ELF-1 (cell line): ENCODE measurements around the gene TMEM176A.

Experiments used
- DNase-seq: peaks from one replicate; pipeline ENCODE4 v3.0.0-alpha.2; 2016; ENCODE audit warnings: low read depth, low spot score

TMEM176A gene

GRCh38 chr7:150818971-150819370, 18.4 kb downstream of the TMEM176A start:
- no peak for DNase-seq

GRCh38 chr7:150820148-150820547, 19.6 kb downstream of the TMEM176A start:
- DNase-seq = no peak

- peak; percentile 59 for DNase-seq
Measured at GRCh38 chr7:150820578-150821198, 20.1 kb downstream of the TMEM176A start.

- DNase-seq = no peak
Measured at GRCh38 chr7:150823043-150823442, 22.5 kb downstream of the TMEM176A start.

GRCh38 chr7:150823484-150824126, 23.0 kb downstream of the TMEM176A start:
- no peak for DNase-seq

- no peak for DNase-seq
Measured at GRCh38 chr7:150824379-150825177, 24.0 kb downstream of the TMEM176A start.

GRCh38 chr7:150826061-150826849, 25.7 kb downstream of the TMEM176A start:
- no peak for DNase-seq

GRCh38 chr7:150828384-150828783, 27.8 kb downstream of the TMEM176A start:
- DNase-seq = no peak

GRCh38 chr7:150829426-150829825, 28.9 kb downstream of the TMEM176A start:
- no peak for DNase-seq

GRCh38 chr7:150830937-150831336, 30.4 kb downstream of the TMEM176A start:
- DNase-seq = no peak

GRCh38 chr7:150831851-150832250, 31.3 kb downstream of the TMEM176A start:
- DNase-seq = no peak

- no peak for DNase-seq
Measured at GRCh38 chr7:150835019-150835418, 34.5 kb downstream of the TMEM176A start.

GRCh38 chr7:150835702-150836280, 35.2 kb downstream of the TMEM176A start:
- DNase-seq = no peak

- DNase-seq = no peak
Measured at GRCh38 chr7:150838965-150839650, 38.5 kb downstream of the TMEM176A start.

- DNase-seq = no peak
Measured at GRCh38 chr7:150842018-150842417, 41.4 kb downstream of the TMEM176A start.

GRCh38 chr7:150842716-150843115, 42.1 kb downstream of the TMEM176A start:
- DNase-seq = no peak

- peak; percentile 26 for DNase-seq
Measured at GRCh38 chr7:150845421-150845861, 44.9 kb downstream of the TMEM176A start.

GRCh38 chr7:150846291-150847115, 45.9 kb downstream of the TMEM176A start:
- no peak for DNase-seq

- no peak for DNase-seq
Measured at GRCh38 chr7:150847536-150847935, 47.0 kb downstream of the TMEM176A start.

- DNase-seq = no peak
Measured at GRCh38 chr7:150848111-150848510, 47.5 kb downstream of the TMEM176A start.
